NCI-H187 treated with DMSO at 0.1 percent for 48 hours (cell line): Measurements from ENCODE around the gene TNNT1.

Experiments used
- DNase-seq: peaks from one replicate; lab custom pipeline; 2025; lab: John Stamatoyannopoulos, UW

The TNNT1 gene

GRCh38 chr19:55088543-55089341, 60.3 kb downstream of the TNNT1 start:
- DNase-seq = peak; percentile 31

- no peak for DNase-seq
These were observed 61.0 kb downstream of the TNNT1 start for GRCh38 chr19:55088021-55088451.

DNA sequence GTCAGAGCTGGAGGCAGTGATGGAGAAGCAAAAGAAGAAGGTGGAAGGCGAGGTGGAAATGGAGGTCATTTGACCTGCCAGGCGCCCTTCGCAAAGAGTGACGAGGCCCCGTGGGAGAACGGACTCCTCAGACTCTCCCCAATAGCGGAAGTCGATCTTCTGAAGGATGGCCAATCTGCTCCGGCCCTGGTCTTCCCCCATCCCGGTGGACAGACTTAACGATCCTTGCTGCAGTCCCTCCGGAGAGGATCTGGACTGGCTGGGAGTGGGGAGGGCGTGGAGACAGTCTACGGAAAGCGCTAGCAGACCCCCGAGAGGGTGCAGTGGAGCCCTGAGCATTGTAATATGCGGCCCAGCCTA, 61.5 kb downstream of the TNNT1 start:
- DNase-seq = no peak

GRCh38 chr19:55086730-55087541, 62.1 kb downstream of the TNNT1 start:
- no peak for DNase-seq

DNA sequence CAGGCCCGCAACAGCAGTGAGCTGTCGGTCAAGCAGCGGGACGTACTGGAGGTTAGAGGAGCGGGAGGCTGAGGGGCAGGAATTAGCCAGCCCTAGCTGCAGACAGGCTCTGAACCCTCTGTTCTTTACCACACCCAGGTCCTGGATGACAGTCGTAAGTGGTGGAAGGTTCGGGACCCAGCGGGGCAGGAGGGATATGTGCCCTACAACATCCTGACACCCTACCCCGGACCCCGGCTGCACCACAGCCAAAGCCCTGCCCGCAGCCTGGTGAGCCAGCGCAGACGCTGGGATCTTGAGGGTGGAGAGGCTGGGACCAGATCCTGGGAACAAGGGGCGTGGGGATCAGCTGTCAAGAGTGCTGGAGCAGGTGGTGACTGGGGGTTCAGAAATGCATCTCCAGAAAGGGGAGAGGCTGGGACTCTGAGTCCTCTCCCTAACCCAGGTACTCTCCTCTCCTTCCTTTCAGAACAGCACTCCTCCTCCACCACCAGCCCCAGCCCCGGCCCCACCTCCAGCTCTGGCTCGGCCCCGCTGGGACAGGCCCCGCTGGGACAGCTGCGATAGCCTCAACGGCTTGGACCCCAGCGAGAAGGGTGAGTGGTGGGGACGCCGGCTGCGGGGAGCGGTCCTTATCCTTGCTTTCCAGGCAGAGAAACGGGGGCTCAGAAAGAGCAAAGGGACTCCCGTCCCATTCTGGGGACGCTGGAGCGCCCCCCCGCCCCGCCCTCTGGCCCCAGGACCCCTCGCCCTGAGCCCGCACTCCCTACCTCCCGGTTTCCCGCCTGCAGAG, 62.9 kb downstream of the TNNT1 start:
- DNase-seq = no peak

DNA sequence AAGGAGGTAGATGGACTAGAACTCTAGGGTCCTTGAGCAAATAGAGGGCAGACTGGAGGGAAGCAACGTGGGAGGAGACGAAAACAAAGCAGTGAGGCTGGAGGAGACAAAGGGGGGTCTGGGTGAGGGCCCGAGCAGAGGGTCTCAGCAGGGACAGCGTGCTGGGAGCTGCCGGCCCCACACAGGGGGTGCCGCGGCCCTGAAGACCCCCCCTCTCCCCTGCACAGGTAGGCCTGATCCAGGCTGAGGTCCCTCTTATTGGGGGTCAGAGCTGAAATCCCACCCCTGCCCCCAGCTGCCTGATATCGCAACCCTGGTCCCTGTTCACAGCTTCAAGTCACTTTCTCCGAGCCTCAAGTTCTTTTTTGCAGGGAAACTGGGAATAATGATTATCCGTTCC, 64.6 kb downstream of the TNNT1 start:
- DNase-seq = no peak

DNA sequence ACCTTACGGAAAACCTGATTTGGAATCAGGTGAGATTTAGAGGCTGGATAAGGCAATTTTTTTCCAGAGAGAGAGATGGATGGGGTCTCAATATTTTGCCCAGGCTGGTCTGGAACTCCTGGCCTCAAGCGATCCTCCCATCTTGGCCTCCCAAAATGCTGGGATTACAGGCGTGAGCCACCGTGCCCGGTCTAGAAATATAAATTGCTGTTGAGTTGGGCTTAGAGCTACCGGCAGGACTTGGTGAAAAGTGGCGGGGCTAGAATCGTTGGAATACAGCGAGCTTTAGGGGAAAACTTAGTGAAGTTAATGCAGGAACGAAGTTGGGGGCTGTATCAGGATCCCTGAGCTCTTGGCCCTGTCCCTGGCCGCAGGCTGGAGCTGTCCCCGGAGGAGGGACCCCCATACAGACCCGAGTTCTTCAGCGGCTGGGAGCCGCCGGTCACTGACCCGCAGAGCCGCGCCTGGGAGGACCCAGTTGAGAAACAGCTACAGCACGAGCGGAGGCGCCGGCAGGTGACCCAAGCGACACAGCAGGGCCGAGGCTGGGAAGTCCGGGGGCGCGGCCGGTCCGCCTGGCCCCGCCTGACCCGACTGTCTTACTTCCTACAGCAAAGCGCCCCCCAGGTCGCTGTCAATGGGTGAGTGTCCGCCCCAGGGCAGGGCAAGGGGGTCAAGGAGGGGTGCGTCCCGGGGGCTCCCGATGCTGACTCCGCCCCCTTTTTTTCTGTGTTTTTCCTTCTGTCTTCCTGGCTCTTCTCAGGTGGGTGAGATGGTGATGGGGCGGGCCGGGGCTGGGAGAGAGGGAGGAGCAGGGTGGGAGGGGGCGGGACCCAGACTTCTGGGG, 65.8 kb downstream of the TNNT1 start:
- DNase-seq = no peak
